ENCODE results near the gene ADH7.
"Not testable (repeated sequence)": the region's sequence is repeated elsewhere in the genome, so short reads cannot be mapped to it uniquely, and the experiment has no call there.

Gene ADH7

DNA sequence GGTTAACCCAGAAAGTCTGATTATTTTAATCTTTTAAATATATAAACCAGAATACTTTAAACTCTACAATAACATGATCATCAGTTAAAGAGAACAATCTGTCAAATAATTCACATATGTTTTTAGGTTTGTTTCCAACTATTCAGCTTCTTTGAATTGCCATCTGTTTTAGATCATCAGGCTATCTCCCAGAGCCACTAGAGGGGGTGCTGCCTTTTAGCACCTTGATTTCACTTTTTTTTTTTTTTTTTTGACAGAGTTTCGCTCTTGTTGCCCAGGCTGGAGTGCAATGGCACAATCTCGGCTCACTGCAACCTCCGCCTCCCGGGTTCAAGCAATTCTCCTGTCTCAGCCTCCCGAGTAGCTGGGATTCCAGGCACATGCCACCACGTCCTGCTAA lies 57.8 kb downstream of the ADH7 start:
- not testable (repeated sequence) for DNase-seq

DNA sequence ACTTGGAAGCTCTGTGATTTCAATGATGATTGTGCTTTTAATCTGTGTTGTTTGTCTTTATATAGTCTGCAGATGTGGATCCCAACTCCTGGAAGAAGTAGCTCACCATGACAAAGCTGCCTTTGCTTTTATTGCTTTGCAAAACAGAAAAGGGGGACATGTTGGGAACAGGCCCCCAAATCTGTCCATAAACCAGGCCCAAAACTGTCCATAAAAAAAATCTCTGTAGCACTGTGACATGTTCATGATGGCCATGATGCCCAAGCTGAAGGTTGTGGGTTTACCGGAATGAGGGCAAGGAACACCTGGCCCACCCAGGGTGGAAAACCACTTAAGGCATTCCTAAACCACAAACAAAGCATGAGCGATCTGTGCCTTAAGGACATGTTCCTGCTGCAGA lies 62.7 kb downstream of the ADH7 start:
- DNase-seq, result not testable (repeated sequence)

DNA sequence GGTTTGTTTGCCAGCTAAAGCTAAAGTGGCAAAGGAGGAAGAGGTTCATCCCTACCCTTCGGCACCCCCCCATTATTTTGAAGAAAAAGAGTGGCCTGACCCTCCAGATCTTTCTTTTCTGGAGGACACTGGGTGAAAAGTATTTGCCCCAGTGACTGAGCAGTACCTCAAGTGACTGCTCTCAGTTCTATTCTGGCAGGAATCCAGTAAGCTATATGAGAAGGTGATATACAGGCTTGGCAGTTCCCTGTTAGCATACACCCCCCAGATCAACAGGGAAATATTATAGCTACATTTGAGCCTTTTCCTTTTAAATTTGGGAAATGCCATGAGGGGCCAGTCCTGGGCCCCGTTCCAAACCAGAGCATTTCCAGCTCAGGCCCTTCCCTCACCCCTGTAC lies 67.3 kb downstream of the ADH7 start:
- DNase-seq, result not testable (repeated sequence)

DNA sequence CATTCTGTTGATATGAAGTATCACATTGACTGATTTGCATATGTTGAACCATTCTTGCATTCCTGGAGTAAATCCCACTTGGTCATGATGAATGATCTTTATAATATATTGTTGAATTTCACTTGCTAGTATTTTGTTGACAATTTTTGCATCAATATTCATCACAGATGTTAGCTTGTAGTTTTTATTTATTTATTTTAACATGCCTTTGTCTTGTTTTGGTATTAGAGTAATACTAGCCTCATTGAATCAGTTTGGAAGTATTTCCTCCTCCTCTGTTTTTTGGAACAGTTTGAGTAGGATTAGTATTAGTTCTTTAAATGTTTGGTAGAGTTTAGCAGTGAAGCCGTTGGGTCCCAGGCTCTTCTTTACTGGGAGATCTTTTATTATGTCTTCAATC lies 68.7 kb downstream of the ADH7 start:
- DNase-seq, result no peak

DNA sequence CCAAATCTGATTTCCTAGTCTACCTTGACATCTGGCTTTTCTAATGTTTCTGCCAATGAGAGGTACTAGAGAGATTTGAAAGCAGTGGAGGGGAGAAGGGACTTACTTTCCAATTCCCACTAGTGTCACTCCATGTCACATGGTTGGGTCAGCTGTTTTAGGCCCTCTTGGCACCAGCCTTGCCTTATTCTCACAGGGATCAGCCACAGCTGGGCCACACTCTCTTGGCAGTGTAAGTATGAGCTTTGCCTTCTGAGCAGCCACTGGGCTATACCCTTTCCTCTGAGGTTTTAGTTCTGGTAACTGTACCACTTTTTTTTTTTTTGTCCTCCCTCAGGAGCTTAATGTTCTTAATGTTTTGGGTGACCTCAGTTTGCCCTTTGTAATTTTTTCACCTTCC lies 72.4 kb downstream of the ADH7 start:
- no peak for DNase-seq

Data from CD4-positive, alpha-beta T cell treated with Interleukin-10 for 1 hour (primary cell).